Amniotic stem cell (primary cell): Measurements from ENCODE around the gene PTPN1.
A peak's percentile ranks its signal among the peaks of the same experiment; 100 is the strongest.
"Not testable (repeated sequence)": the region's sequence is repeated elsewhere in the genome, so short reads cannot be mapped to it uniquely, and the experiment has no call there.

Experiments used
- DNase-seq: peaks from one replicate; lab custom pipeline; 2025; lab: John Stamatoyannopoulos, UW

Gene PTPN1

DNA sequence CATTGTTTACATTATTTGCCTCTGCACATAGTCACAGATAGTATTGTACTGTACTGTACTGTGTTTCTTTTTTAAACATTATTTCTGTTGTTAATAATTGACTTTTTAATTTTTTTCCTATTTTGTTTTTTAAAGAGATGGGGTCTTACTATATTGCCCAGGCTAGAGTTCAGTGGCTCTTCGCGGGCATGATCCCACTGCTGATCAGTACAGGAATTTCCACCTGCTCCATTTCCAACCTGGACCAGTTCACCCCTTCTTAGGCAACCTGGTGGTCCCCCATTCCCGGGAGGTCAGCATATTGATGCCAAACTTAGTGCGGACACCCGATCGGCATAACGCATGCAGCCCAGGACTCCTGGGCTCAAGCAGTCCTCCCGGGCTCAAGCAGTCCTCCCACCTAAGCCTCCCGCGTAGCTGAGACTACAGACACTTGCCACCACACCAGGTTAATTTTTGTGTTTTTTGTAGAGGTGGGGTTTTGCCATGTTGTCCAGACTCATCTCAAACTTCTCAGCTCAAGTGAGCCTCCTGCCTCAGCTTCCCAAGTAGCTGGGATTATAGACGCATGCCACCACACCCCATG lies 47.5 kb downstream of the PTPN1 start:
- DNase-seq, result no peak

GRCh38 chr20:50558483-50558925 lies 48.3 kb downstream of the PTPN1 start:
- peak; percentile 40 for DNase-seq

- no peak for DNase-seq
These were observed 49.0 kb downstream of the PTPN1 start for GRCh38 chr20:50559149-50559548.

GRCh38 chr20:50559856-50560638 lies 49.9 kb downstream of the PTPN1 start:
- DNase-seq, result no peak

DNA sequence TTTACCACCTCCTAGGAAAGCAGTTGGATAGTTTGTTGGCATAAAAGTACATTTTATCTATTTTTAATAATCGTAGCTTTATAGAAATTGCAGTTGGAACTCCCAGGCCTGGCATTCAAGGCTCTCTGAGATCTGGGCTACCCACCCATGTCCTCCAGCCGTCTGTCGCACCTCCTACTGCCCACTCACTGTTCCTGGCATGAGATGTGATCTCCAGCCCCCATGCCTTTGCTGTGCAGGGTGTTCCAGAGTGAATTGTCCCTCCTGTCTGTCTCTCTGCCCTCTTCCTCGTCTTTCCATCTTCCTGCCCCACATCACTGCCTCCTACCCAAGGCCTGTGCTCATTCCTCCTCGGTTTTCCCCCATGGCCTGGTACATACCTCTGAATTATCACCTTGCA lies 50.7 kb downstream of the PTPN1 start:
- no peak for DNase-seq

DNA sequence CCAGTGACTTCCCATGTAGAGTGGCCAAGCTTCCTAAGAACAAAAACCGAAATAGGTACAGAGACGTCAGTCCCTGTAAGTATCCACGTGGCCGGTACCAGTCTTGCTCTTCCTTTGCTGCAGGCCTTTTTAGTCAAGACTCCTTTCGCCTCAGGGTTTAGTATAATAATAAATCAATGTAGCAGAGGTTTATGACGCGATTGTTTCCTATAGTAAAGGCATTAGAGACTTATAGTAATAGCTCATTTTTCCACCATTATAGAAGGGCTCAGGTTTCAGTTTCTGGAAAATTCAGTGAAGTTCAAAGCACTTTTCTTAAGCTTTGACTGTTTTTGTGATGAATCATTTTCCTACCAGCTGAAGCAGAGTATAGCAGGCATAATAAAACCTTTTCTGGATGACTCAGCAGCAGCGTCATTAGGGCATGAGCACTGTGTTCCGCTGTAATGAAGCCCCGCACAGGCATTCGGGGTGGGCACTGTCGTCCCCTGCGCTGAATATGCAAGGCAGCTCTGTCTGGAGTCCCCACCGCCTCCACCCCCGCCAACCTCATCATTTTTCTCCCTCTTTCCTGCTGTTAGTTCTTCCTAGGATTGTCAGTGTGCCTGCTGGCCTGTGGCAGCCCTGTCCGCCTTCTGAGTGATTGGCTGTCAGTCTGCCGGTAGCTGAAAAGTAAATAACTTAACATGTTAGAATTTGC lies 51.3 kb downstream of the PTPN1 start:
- DNase-seq, result peak; percentile 92

GRCh38 chr20:50562262-50562701 lies 52.1 kb downstream of the PTPN1 start:
- no peak for DNase-seq

GRCh38 chr20:50563133-50563944 lies 53.2 kb downstream of the PTPN1 start:
- DNase-seq, result no peak

DNA sequence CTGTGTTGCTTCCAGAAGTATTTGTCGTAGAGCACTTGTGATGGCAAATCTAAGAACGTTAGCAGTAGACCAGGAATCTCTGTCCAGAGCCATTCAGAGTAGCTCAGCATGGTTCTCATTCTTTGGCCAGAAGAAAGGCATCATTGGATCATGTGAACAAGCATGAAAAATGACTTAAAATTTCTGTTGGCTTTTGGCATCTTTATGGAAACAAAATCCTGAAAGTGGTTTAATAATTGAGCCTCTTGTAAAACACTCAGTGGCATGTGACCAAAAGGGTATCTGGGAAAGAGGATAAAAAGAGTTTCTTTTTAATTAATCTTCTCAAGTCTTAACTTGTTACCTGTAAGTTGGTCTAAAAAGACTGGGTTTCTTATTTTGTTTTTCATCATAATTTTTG lies 55.2 kb downstream of the PTPN1 start:
- no peak for DNase-seq

- no peak for DNase-seq
These were observed 55.7 kb downstream of the PTPN1 start for GRCh38 chr20:50565871-50566270.

- no peak for DNase-seq
These were observed 57.8 kb downstream of the PTPN1 start for GRCh38 chr20:50567860-50568548.

DNA sequence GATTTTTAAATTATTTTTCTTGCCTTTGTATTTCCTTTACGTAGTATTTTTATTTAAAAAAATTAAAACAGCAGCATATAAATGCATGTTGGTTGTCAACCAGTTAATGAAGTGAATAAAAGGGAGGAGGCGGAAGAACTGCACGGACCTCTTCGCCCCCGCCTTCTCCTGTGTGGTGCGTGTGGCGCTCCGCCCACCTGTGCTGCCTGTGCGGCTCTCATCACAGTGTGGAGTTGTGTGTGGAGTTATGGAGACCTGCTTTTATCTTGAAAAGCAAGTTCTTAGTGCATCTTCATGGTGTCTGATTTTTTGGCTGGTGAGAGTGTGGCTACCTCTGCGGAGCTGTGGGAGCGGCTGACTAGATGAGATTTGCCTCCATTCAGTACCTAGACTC lies 58.4 kb downstream of the PTPN1 start:
- no peak for DNase-seq

DNA sequence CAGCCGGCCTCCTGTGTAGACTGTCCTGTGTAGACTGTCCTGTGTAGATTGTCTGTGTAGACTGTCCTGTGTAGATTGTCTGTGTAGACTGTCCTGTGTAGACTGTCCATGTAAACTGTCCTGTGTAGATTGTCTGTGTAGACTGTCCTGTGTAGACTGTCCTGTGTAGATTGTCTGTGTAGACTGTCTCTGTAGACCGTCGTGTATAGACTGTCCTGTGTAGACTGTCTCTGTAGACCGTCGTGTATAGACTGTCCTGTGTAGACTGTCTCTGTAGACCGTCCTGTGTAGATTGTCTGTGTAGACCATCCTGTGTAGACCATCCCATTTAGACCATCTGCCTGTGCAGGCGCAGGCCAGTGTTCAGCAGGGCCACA lies 59.3 kb downstream of the PTPN1 start:
- DNase-seq, result not testable (repeated sequence)

DNA sequence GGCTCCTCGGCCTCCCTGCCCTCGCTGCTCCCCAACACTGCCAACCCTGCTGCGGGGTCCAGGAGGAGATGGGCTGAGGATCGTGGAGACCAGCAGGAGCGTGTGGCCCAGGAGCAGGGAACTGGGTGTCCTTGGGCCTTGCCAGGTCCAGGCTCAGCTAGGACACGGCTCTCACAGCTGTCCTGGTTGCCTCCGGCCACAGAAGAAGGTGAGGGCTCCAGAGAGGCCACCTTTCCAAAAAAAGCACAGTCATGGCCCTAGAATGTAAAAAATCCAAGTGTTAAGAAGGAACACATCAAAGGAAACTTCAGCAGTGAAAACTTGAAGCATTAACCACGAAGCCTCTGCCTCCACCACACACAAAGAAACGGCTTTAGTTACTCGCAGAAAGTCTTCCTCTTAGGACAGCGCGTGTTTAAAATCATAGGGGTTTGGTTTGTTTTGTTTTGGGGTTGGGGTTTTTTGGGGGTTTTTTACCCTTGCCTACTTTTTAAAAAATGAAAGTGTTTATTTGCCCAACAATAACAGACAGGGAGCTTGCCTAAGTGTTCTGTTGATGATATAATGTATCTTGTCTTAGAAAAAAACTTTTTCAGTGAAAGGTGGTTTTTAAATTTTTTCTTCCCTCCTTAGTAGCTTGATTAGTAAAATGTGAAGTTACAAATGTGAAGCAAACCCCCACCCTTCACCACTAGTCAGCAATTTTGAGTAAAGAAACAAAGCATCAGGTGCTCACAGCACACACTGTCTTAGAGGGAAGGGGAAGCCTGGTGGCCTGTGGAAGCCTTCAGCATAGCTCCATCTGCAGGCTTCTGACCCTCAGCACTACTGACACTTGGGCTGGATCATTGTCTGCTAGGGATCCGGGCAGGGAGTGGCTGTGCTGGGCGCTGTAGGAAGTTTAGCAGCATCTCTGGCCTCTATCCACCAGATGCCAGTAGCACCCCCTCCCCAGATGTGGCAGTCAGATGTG lies 60.0 kb downstream of the PTPN1 start:
- no peak for DNase-seq

- no peak for DNase-seq
These were observed 61.3 kb downstream of the PTPN1 start for GRCh38 chr20:50571466-50571865.

DNA sequence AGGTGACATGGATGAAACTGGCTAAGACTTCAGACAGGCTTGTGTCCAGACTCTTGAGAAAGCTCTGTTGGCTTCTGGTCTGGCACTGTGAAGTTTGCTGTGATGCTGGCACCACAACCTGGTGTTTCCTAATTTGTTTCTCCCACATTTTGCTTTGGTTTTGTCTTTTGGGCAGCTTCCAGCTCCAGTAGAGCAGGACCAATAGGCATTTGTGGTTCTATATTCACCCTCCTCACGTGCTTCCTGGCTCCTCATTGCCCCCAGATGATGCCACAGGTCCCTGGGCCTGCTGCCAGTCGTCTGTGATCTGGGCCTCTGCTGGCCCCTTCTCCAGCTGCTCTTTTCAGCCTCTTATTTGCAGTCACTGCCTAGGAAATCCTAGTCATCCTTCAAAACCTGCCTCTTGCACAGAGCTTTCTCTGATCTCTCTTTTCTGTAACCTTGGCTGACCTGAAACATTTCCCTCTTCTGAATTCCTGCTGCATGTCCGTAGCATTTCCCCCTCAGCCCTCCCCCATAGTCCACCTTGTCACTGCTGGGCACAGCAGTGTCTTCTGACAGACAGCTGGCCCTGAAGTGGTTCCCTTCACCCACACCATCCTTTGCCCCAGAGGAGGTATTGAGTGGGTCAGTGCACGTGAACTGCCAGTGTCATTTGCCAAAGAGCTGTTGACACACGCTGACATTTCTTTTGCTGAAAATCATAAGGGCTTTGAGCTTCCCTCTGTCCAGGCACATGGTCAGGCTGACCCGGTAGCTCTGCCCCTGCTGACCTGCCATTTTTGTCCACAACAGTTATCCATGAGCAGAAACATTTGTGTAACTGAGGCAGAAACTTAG lies 63.0 kb downstream of the PTPN1 start:
- no peak for DNase-seq

GRCh38 chr20:50574108-50574507 lies 63.9 kb downstream of the PTPN1 start:
- DNase-seq, result no peak

- DNase-seq, result no peak
These were observed 64.4 kb downstream of the PTPN1 start for GRCh38 chr20:50574586-50574985.
